Measurements from ENCODE around the gene KDM5C. TPM values are rescaled to one million over a fixed set of nuclear protein-coding genes. Genes with fewer than 3 reads are reported as not detected.

The KDM5C gene
- total and polyA plus RNA-seq, 11 donors: 23.8 to 67.2 (median 34.3) TPM

DNA sequence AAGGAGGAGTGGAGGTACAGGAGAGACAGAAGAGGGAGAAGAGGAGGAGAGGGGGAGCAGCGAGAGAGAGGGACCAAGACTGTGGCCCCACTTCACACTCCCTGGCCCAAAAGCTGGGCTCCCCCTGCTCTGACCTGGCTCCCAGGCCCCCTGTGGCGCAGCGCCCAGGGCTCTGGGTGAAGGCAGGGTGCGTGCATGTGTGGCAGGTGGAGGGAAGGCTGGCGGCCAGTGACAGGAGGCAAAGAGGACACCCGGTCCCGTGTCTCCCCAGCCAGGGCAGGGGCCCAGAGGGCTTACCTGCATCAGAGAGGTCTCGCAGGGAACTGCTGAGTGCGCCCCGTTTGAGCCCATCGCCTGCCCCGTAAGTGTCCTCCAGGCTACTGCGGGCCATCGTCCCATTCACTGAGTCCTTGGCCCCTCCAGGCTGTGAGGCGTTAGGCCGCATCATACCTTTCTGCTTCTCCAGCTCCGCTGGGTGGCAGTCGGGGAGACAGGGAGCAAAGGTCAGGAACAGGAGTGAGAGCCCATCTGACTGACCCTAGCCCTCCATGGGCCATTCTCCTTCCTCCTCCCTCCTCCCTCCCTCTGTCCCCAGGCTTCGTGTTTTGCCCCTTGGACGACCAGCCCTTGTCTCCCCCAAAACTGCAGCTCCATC, 11.1 kb upstream of the KDM5C start:
- no peaks in the 10 kb centered on the region for H3K9me3 ChIP-seq
- H3K4me3 ChIP-seq: no peak overlapping the region
- H3K27ac ChIP-seq: no peak overlapping the region
- no peak for ATAC-seq
- DNase-seq: no peak
- TF ChIP-seq POLR2A (IDR thresholded peaks at IDR 0.05): no peak
- TF ChIP-seq, protein P1, sequence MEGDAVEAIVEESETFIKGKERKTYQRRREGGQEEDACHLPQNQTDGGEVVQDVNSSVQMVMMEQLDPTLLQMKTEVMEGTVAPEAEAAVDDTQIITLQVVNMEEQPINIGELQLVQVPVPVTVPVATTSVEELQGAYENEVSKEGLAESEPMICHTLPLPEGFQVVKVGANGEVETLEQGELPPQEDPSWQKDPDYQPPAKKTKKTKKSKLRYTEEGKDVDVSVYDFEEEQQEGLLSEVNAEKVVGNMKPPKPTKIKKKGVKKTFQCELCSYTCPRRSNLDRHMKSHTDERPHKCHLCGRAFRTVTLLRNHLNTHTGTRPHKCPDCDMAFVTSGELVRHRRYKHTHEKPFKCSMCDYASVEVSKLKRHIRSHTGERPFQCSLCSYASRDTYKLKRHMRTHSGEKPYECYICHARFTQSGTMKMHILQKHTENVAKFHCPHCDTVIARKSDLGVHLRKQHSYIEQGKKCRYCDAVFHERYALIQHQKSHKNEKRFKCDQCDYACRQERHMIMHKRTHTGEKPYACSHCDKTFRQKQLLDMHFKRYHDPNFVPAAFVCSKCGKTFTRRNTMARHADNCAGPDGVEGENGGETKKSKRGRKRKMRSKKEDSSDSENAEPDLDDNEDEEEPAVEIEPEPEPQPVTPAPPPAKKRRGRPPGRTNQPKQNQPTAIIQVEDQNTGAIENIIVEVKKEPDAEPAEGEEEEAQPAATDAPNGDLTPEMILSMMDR (IDR thresholded peaks at IDR 0.05): no peak
- H3K4me1 ChIP-seq: no peaks in the 10 kb centered on the region
- peaks cover 0 to 10% (median 0%) of the 10 kb centered on the region in 9 donors for H3K36me3 ChIP-seq
- WGBS, 4 donors: 84 to 95% (median 89%) methylated on average over 19 to 20 of the region's 20 CpGs
- H3K27me3 ChIP-seq: peaks cover 0 to 5% (median 0%) of the 10 kb centered on the region in 9 donors
- intact Hi-C loops (cut with DNase I): no loop called here

DNA sequence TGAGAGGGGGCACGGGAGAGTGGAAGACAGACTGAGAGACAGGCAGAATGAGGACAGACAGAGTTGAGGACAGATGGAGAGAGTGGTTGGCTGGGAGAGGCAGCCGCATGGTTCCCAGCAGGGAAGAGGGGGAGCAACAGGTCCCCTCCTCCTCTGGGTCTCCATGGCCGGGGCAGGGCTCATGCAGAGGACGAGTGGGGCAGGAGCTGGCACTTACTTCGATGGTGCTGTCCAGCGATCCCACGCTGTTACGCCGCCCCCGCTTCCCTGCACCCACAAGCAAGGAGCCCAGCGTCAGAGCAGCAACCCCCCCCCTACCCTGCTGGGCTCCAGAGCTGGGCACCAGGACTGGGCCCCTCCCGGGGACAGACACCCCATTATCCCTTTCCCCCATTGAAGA, 10.6 kb upstream of the KDM5C start:
- H3K36me3 ChIP-seq: peaks cover 0 to 10% (median 0%) of the 10 kb centered on the region in 9 donors
- H3K27me3 ChIP-seq: peaks cover 0 to 8% (median 0%) of the 10 kb centered on the region in 9 donors
- no peaks in the 10 kb centered on the region for H3K9me3 ChIP-seq
- DNase-seq (no peak), ATAC-seq (no peak)
- WGBS, 4 donors: 71 to 86% (median 82%) methylated on average over 12 of the region's 12 CpGs
- H3K4me1 ChIP-seq: no peaks in the 10 kb centered on the region
- TF ChIP-seq POLR2A (IDR thresholded peaks at IDR 0.05): no peak
- TF ChIP-seq, protein P1 (IDR thresholded peaks at IDR 0.05): no peak
- H3K27ac ChIP-seq: no peak overlapping the region
- no peak overlapping the region for H3K4me3 ChIP-seq
- intact Hi-C loops (cut with DNase I): no loop called here

DNA sequence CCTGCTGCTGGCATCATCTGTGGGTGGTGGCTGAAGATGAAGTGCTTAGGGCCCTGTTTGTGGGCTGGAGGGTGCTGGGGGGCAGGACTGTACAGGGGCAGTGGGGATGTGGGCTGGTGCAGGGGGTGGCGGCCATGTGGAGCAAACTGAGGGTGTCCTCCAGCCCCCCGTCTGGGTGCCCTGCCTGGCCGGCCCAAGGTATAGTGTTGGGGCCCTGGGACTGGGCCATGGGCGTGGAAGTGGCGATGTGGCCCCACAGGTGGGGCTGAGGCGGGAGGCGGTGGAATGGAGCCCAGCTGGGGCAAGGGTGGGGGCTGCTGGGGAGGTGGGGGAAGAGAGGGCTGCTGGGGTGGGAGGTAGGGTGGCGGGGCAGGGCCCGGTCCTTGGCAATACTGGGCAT, 9.5 kb upstream of the KDM5C start:
- no peaks in the 10 kb centered on the region for H3K4me1 ChIP-seq

DNA sequence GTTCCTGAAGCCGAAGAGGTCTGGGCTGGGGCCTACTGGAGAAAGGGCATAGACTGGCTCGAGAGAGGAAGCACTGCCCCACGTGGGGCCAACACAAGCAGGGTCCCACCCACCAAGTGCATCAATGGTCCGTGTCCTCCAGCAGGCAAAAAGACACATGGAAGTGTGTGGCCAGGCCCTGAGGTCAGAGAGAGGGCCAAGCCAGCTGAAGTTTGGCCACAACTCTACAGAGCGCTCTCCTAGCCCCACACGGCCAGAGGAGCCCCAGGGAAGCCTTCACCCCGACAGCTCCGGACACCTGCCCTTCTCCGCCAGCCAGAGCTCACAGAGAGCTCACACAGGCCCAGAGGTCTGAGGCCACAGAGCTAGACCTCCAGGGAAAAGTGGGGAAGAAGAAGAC, 8.5 kb upstream of the KDM5C start:
- H3K36me3 ChIP-seq: peaks cover 0 to 10% (median 0%) of the 10 kb centered on the region in 9 donors
- 74 to 93% (median 87%) methylated on average over 9 of the region's 9 CpGs for WGBS, 4 donors

More for the DNA sequence above, 9.5 kb upstream of the KDM5C start:
- intact Hi-C loops (cut with DNase I): no loop called here
- peaks cover 0 to 18% (median 0%) of the 10 kb centered on the region in 9 donors for H3K27me3 ChIP-seq
- no peak overlapping the region for H3K27ac ChIP-seq
- H3K36me3 ChIP-seq: peaks cover 0 to 10% (median 0%) of the 10 kb centered on the region in 9 donors
- WGBS, 4 donors: 91 to 100% (median 97%) methylated on average over 5 to 9 of the region's 9 CpGs
- no peaks in the 10 kb centered on the region for H3K9me3 ChIP-seq
- DNase-seq (no peak), ATAC-seq (no peak)
- H3K4me3 ChIP-seq: no peak overlapping the region
- TF ChIP-seq, protein P1 (IDR thresholded peaks at IDR 0.05): no peak
- TF ChIP-seq POLR2A (IDR thresholded peaks at IDR 0.05): no peak

More for the DNA sequence above, 8.5 kb upstream of the KDM5C start:
- no peak for ATAC-seq
- Histone ChIP-seq H3K4me3 (no peak overlapping the region), H3K4me1 (no peaks in the 10 kb centered on the region), H3K27me3 (peaks cover 0 to 15% (median 0%) of the 10 kb centered on the region in 9 donors), H3K27ac (no peak overlapping the region), H3K9me3 (no peaks in the 10 kb centered on the region)
- intact Hi-C loops (cut with DNase I): no loop called here
- no peak for TF ChIP-seq POLR2A (IDR thresholded peaks at IDR 0.05)
- TF ChIP-seq, protein P1 (IDR thresholded peaks at IDR 0.05): no peak
- no peak for DNase-seq

Measured in heart left ventricle (tissue), 16 donors.